GM18909 (cell line): ENCODE measurements around the gene CPLX1.

Experiments used
- ATAC-seq: cut with Tn5 transposase; IDR thresholded peaks from one replicate; pipeline ENCODE4 v1.9.1; 2021; ENCODE audit warnings: mild to moderate bottlenecking; ENCODE audit not compliant: unreplicated experiment, poor library complexity

The CPLX1 gene

DNA sequence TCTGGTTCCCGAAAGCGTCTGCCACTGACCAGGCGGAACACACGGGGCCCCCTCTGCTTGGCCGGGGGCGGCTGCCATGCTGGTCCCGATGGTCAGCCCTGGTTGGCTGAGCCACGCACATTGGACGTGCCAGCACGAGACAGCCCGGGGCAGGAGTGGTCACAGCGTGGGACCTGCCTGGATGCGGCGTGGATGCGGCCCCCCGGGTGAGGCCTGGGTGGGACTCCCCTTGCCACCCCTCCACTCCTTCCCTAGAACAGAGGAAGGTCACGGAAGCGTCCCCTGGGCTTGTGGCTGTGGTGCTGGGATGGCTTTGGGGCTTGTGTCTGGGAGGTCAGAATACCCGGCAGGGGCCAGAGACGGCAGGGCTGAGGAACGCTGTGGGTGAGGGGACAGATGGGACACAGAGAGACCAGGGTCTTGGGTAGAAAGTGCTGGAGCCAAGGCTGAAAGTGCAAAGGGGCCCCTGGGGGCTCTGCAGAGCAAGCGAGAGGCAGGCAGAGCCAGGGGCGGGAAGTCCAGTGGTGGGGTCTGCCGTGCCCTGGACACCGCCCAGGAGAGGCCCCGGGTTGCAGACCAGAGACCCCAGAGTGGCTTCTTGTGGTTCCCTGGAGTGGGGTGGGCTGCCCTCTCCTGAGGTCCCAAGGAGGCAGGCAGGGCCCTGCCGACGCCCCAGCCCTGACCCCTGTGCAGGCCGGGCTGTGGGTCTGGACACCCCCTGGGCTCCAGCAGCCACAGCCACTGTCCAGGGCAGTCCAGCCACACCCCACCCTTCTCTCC, 8.6 kb upstream of the CPLX1 start:
- no peak for ATAC-seq

DNA sequence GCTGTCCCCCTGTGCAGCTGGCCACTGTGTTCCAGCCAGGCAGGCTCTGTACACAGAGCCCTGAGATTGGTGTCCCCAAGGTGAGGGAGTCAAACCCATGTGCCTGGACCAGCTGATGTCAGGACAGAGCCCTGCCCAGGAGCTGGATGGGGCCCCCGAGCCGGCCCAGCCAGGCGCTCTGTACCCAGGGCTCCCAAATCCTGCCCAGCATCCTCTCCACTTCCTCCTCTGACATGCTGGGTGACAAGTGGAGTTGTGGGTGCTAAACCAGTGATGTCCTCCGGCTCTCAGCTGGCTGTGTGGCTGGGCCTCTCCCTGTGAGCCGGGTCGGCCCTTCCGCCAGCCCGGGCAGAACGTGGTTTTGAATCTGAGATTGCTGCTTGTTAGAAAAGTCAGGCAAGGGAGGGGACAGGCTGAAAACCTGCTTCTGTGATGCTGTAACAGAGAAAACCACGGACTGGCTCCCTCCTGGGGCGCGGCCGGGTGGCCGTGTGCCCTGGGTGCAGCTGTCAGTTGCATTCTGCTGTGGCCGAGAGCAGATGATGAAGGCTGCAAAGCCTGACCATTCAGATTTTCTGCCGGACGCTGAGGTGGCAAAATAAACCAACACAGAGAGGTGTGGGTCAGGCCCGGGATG, 7.9 kb upstream of the CPLX1 start:
- ATAC-seq: no peak

DNA sequence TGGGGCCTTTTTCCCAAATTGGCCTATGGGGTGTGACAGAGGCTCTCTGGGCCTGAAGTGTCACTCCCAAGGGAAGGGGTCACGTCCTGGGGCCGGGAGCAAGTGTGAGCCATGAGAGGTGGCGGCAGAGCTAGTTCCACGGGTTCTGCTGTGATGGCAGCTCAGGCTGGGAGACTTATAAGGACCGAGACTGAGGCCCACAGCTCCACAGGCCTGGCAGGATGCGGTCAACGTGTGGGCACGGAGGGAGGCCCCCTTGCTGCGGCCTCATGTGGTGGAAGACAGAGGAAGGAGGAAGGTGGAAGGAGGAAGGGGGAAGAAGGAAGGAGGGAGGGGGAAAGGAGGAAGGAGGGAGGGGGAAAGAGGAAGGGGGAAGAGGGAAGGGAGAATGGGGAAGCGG, 7.2 kb upstream of the CPLX1 start:
- ATAC-seq: no peak

DNA sequence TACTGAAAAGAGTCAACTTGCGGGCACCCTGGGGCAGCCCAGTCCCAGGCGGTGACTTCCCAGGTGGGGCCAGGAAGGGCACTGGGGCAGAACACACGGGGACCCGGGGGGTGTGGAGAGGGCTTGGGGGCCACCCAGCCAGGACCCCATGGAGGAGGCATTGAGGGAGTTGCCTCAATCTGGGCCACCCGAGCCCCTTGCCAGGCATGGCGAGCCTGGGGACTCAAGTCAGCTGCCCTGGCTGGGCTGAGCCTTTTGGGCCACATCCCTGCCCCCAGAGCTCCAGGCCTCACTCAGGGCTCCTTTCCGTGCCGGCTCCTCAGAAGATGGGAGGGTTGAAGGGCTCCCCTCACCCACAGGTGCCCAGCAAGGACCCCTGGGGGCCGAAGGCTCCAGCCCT, 6.6 kb upstream of the CPLX1 start:
- ATAC-seq: no peak

DNA sequence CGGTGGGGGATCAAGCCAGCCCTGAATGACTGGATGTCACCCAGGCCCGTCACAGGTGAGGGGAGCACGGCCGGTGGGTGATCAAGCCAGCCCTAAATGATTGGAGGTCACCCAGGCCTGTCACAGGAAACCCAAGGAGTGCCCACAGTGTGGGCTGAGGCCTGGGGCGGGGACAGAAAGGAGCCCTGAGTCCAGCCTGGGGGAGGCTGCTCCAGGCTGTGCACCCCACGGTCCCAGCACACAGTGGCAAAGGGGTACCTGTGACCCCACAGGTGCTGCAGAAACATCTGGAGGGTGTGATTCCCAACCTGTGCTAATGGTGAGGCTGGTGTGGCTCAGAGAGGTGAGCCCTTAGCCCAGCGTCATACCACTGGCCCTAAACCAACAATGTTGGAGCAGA, 6.2 kb upstream of the CPLX1 start:
- ATAC-seq: no peak

DNA sequence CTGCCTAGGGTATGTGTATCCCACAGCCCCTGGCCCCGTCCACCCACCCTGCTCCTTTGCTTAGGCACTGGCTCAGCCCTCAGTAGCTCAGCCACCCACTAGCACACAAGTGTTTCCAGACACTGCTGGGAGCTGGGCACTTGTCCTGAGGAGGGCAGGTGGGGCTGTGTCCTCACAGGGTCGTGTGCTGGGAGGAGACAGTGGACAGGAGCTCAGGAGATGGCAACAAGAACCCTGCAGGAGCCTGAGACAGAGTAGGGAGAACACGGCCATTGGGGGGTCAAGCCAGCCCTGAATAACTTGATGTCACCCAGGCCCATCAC, 5.5 kb upstream of the CPLX1 start:
- ATAC-seq: no peak

DNA sequence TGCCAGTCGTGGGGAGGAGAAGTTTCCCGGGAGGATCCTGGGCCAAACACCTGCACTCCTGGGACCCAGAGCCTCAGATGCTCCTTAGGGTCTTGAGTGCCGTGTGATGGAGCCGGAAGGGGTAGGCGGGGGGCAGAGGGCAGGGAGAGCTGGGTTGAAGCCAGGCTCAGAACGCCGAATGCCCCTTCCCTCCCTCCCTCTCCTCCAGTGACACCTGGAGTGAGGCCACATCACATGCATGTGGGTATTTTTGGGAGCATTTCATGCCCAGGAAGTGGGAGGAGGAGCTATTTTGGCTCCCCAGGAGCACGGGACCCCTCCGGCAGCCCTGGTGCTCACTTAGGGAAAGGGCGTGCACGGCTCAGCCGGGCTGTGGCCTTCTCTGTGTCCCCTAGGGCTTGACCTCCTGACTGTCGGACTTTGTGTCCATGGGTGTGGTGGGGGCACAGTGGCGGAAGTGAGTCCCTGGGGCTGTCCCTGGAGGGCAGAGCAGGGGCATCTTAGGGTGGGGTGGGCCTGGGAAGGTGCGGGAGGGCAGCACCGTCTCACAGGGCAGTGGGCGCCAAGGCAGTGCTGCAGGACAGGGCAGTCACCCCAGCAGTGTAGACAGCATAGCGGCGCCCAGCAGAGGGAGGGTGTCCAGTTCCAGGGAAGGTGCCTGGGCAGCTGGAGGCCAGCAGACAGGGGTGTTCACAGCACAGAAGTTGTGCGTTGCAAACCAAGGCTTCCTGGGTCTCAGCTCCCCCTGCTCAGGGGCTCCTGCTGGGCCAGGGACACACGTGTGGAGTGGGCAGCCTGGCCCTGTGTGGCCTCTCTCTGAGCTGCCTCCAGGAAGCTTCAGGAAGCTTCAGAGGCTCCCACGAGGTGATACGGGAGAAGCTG, 4.9 kb upstream of the CPLX1 start:
- no peak for ATAC-seq

DNA sequence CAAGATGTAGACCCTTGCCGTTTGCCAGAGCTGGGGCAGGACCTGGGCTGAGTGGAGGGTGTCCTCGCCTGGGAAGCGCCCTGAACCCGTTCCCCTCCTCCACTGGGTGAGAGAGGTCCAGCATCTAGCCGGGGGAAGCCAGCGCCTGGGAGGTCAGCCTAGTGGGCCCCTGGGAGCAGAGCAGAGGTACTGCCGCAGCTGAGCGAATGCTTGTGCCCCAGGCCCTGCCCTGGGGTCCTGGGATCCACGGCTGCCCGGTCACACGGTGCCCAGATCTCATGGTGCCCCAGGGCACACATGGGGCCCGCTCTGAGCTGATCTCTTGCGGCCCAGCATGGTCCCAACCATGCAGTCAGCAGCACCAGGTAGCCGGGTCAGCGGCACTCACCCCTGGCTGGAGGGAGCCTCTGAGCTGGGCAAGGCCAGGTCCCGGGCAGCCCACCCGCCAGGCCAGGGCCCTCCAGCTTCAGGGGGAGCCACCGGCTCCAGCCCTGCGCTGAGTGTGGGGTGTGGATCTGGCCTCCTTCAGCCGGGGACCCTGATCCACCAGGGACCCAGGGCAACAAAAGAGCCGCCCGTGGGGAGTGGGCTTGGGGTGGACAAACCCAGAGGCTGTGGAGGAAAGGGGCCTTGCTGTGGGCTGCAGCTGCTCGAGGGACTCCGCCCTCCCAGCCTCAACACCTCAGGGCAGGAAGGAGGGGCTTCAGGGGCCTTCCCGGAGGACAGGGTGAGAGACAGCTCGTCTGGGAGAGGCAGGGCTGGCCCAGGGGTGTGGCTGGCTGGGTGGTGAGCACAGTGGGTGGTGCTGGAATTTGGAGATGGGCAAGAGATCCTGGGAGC, 4.1 kb upstream of the CPLX1 start:
- no peak for ATAC-seq

DNA sequence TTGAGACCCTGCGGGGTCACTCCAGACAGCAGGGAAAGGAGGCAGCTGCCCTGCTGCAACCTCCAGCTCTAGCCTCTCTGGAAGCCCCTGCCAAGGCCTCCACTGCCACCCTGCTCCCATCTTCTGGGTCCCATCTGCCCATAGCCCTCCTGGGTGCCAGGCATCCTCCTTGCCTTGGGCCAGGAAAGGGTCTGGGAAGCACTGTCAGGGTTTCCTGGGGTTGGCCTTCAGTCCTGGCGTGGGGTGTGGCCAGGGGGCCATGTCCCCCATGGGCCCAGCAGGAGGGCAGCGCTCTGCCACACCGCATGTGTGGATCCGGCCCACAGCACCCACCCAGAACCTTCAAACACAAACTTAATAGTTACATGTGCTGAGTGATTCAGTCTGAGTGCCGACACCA, 3.4 kb upstream of the CPLX1 start:
- no peak for ATAC-seq

DNA sequence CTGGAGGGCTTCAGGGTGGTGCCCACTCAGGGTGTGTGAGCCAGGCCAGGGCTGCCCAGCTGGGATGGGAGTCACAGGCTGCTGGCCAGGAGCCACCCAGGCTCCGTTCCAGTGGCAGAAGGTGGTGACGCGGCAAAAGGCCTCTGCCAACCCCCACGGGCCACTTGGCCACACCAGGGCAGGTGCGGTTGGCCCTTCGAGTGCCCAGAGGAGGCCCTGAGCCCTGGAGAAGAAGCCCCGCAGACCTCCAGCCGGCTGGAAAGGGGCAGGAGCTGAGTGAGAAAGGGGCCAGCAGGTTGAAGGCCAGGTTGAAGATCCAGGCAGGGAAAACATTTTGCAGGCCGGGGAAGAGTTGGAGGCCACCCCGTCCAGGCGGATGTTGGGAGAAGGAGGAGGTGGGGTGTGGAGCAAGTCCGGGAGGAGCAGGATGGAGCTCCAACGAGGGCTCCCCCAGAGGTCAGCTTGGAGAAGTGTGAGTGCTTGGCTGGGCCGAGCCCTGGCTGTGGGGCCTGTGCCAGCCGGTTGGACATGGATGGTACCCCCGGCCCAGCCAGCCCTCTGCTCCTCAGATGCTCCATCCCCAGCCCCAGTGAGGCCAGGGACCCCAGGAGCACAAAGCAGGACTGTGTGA, 2.8 kb upstream of the CPLX1 start:
- no peak for ATAC-seq

DNA sequence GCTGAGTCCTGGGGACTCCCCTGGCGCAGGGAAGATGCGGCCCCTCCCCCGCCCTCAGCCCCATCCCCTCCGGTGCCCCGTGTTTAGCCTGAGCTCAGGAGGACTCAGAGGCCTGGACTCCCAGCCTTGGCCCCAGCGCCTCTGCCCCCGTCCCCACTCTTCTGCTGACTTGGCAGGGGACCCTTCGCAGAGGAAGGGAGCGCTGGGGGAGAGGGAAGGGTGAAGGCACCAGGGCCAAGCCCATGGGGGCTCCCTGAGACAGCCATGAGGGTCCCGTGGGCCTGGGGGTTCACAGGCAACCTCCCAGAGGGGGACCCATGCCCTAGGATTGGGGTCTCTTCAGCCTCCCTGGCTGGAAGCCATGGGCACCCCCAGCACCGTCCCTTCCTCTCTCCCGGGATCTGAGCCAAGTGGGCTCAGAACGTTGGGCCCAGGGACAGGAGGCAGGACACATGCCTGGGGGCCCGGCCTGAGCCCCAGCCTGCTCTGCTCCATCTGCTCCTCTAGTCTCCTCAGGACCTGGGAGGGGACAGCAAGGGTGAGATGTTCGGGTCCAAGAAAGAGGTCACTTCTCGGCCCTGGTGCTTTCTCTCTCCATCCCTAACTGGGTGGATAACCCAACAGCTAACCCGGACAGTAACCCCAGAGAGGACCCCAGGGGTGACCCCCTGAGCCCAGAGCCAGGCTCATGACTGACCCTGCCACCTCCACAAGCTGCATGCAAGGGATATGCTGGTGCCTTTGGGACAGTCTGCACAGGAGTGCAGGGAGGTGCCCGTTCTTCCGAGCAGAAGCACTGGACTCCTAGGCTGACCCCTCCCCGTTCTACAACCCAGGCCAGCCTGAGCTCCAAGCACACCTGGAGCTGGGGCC, 1.5 kb upstream of the CPLX1 start:
- no peak for ATAC-seq

DNA sequence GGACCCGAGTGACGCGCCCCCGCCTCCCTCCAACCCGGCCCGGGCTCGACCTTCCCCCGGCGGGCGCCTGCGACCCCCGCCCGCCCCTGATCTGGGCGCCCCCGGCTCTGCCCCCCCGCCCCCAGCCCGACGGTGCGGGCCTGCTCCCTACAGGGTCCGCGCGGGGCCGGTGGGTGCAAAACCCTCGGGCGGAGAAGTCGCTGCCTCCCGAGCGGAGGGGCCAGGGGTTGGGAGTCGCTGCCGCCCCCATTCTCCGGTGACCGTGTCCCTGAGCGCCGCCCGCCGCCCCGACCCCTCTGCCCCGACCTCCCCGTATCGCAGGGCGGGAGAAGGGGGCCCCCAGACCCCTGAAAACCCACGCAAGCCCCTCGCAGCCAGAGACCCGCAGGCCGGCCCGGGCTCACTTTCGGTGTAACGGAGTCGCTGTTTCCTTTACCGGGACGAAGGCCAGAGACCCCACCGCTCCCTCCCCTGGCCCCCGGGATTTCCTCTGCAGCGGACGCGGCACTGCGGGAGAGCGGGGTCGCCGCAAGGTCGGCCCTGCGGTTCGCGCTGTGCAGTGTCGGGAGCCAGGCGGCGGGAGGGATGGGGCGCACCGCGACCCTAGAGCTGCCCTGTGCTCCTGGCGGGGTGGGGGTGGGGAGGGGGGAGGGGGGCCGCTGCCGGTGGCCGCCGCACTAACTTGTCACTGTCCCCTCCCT, 729 bp upstream of the CPLX1 start:
- ATAC-seq: no peak

DNA sequence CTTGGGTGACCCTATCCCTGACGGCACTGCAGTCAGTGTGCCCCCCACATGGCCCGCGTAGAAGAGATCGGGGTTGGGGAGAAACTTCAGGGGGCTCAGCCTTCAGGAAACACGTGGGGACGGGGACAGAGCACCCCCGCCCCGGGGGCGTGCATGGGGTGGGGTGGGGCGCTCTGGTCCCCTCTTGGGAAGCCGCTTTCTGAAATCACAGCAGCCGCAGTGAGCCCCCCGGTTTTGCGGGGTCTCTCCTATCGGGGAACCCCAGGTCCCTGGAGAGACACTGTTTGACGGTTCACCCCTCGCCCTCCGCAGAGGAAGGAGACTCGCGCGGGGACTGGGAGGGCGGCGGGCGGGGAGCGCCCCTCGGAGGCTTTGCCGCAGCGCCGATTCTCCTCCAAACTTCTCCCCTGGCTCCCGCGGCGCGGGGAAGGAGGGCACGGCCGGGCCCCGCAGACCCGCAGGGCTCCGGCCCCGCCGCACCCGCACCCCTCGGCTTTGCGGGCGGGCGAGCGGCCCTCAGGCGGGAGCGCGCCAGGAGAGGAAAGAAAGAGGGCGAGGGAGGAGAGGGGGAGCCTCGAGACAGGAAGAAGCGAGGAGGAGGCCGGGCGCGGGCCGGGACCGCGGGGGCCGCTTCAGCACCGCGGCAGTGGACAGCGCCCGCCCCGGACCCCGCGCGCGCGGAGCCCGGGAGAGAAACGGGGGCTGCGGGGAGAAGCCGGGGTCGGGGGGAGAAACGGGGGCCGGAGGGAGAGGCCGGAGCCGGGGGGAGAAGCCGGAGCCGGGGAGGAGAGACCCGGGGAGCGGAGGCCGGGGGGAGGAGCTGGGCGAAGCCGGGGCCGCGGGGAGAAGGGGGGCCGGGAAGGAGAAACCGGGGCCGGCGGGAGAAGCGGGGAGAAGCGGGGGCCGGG, 612 bp downstream of the CPLX1 start:
- ATAC-seq: no peak

DNA sequence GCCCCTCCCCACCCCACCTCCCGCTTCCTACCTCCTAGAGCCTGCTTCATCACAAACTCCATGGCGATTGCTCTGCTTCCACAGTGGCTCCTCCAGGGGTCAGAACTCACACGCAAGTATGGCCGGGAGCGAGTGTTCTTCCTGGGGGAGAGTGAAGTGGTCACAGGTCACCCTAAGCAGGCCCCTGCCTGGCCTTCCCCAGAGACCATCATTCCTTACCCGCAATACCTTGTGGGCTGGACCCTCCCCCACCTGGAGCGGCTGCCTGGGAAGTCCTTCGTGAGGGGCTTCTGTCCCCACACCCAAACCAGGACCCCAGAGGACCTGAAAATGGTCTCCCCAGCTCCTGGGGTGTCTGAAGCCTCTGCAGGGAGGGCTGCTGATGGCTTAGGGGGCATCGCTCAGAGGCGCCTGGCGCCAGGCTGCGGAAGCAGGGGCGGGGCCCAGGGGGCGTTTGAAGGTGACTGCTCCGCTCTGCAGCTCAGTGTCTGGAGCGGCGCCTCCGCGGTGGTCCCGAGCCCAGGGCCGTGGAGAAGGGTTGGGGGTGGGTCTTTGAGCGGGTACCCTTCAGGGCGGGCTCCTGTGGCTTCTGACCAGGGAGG, 1.4 kb downstream of the CPLX1 start:
- no peak for ATAC-seq

DNA sequence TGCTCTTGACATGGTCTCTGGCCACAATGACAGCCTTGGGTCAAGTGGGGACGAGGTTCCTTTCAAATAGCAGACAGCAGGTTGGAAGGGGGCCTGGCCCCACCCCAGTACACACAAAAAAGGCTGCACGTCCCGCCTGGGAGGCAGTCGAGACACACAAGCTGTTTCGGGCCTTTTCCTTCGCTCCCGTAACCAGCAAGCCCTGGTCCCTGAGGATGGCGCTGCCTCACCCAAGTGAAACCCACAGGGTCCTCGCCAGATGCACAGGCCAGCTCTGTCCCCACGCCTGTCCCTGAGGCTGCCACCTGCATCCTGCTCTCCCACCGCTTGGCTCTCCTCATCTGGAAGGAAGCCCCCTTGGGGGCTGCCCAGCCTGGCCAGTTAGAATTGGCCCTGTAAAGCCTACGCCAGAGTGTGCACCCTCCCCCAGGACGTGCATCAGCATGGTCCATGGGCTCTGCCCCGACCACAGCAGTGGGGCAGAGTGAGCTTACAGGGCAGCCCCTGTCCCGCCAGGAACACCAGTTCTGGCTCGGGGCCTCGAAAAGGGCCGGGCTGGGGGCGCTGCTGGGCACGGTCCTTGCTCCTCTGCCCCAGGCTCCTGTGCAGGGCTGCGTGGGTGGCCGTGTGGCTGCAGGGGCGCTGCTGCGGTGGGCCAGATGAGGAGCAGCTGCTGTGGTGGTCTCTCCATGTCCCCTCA, 2.0 kb downstream of the CPLX1 start:
- ATAC-seq: no peak

DNA sequence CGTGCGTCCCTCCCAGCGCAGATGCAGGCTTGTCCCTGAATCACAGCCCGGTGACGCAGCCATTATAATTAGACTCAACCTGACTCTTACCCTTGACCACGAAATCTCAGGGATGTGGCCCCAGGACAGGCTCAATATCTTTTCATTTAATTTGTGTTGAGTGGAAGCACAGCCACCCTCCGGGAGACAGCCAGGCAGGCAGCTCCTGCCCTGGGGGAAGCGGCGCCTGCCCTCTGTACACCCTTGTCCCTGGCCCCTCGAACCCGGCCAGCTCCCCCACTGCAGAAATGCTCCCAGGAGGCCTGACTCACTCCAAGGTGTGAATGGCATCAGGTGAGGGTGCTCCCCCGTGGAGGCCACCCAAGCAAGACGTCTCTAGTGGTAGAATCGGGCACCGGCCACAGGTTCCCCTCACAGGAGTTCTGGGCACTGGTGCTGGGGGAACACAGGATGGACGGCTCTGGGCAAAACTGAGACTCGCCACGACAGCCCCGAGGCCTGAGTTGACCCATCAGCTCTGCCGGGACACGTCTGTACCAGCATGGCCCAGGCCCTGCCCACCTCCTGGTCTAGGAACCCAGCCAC, 2.7 kb downstream of the CPLX1 start:
- no peak for ATAC-seq
